Osteocyte (in vitro differentiated cells): ENCODE results near the gene CAMK2G. TPM values are rescaled to one million over a fixed set of nuclear protein-coding genes. Genes with fewer than 3 reads are reported as not detected.
"Not testable (repeated sequence)": the region's sequence is repeated elsewhere in the genome, so short reads cannot be mapped to it uniquely, and the experiment has no call there.

Source experiments
- DNase-seq: peaks from one replicate; pipeline ENCODE4 v3.0.0; 2021; ENCODE audit warnings: mixed read lengths; ENCODE audit not compliant: unreplicated experiment; ENCODE audit errors: extremely low spot score
- H3K27ac Mint-ChIP-seq: one replicate; pipeline ENCODE4 v1.8.0; 2021; ENCODE audit warnings: mild to moderate bottlenecking, mixed read lengths; ENCODE audit not compliant: unreplicated experiment
- H3K27me3 Mint-ChIP-seq: one replicate; pipeline ENCODE4 v1.8.0; 2021; ENCODE audit warnings: mixed read lengths; ENCODE audit not compliant: unreplicated experiment
- H3K36me3 Mint-ChIP-seq: one replicate; pipeline ENCODE4 v1.8.0; 2021; ENCODE audit warnings: mixed read lengths; ENCODE audit not compliant: unreplicated experiment
- H3K4me1 Mint-ChIP-seq: one replicate; pipeline ENCODE4 v1.8.0; 2021; ENCODE audit warnings: mixed read lengths; ENCODE audit not compliant: unreplicated experiment
- H3K4me3 Mint-ChIP-seq: one replicate; pipeline ENCODE4 v1.8.0; 2021; ENCODE audit warnings: mild to moderate bottlenecking, moderate library complexity, mixed read lengths; ENCODE audit not compliant: unreplicated experiment
- H3K9me3 Mint-ChIP-seq: one replicate; pipeline ENCODE4 v1.8.0; 2021; ENCODE audit warnings: mixed read lengths; ENCODE audit not compliant: unreplicated experiment
- total RNA-seq: library from RNA; stranded (reverse); gene quantifications from 2 replicates; pipeline ENCODE4 v1.2.1, GENCODE V29; 2021
- TF ChIP-seq, protein P1 (sequence below): fragments of 200-600 bp; sonication (generic); IDR thresholded peaks from 2 replicates; pipeline ENCODE4 v1.5.0; 2021; ENCODE audit warnings: antibody characterized with exemption, mild to moderate bottlenecking, moderate library complexity

CAMK2G gene
- total RNA-seq, 1 donor from 2014 or later: 37.6 TPM

DNA sequence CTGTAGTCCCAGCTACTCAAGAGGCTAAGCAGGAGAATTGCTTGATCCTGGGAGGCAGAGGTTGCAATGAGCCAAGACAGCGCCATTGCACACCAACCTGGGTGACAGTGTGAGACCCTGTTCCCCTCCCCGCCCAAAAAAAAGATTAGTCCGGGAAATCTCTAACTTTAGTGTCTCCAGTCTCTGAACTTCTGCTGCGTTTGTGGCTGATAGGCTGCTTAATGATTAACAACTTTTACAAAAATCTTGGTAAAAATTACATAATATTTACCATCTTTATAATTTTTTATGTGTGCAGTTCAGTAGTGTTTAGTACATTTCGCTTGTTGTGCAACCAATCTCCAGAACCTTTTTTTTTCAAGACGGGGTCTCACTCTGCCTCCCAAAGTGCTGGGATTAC is 26.9 kb upstream of the CAMK2G start:
- no peak for DNase-seq
- H3K4me1 Mint-ChIP-seq: peaks cover 41% of the 10 kb centered on the region
- H3K27ac Mint-ChIP-seq: no peak overlapping the region
- H3K36me3 Mint-ChIP-seq: no peaks in the 10 kb centered on the region
- H3K4me3 Mint-ChIP-seq: no peak overlapping the region
- TF ChIP-seq, protein P1, sequence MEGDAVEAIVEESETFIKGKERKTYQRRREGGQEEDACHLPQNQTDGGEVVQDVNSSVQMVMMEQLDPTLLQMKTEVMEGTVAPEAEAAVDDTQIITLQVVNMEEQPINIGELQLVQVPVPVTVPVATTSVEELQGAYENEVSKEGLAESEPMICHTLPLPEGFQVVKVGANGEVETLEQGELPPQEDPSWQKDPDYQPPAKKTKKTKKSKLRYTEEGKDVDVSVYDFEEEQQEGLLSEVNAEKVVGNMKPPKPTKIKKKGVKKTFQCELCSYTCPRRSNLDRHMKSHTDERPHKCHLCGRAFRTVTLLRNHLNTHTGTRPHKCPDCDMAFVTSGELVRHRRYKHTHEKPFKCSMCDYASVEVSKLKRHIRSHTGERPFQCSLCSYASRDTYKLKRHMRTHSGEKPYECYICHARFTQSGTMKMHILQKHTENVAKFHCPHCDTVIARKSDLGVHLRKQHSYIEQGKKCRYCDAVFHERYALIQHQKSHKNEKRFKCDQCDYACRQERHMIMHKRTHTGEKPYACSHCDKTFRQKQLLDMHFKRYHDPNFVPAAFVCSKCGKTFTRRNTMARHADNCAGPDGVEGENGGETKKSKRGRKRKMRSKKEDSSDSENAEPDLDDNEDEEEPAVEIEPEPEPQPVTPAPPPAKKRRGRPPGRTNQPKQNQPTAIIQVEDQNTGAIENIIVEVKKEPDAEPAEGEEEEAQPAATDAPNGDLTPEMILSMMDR: no peak
- no peaks in the 10 kb centered on the region for H3K9me3 Mint-ChIP-seq
- H3K27me3 Mint-ChIP-seq: no peaks in the 10 kb centered on the region

DNA sequence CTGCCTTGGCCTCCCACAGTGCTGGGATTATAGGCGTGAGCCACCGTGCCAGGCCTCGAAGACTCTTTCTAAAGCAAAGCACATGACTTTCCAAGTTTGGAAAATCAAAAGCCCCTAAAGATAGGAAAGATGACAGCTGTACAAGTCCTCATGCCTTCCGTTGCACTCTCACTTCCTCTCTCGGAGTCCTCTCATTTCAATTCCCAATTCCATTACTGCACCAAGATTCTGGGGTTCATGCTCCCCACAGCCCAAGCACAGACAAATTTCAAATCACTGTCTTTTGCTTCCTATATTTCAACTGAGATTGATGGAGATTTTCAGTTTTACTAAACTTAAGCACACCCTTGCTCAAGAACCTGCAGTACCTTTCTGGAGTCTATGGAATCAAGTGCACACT is 25.7 kb upstream of the CAMK2G start:
- DNase-seq: no peak
- peak overlapping the region; percentile 28 for H3K27ac Mint-ChIP-seq
- TF ChIP-seq, protein P1: no peak

GRCh38 chr10:73899423-73899822 is 25.1 kb upstream of the CAMK2G start:
- TF ChIP-seq, protein P1: no peak
- Mint-ChIP-seq H3K9me3 (no peaks in the 10 kb centered on the region), H3K36me3 (no peaks in the 10 kb centered on the region), H3K4me1 (peaks cover 42% of the 10 kb centered on the region), H3K4me3 (no peak overlapping the region), H3K27me3 (no peaks in the 10 kb centered on the region), H3K27ac (peak overlapping the region; percentile 40)
- DNase-seq: no peak

More for the DNA sequence above, 25.7 kb upstream of the CAMK2G start:
- Mint-ChIP-seq H3K36me3 (no peaks in the 10 kb centered on the region), H3K4me3 (no peak overlapping the region), H3K27me3 (no peaks in the 10 kb centered on the region), H3K9me3 (no peaks in the 10 kb centered on the region), H3K4me1 (peaks cover 36% of the 10 kb centered on the region)

DNA sequence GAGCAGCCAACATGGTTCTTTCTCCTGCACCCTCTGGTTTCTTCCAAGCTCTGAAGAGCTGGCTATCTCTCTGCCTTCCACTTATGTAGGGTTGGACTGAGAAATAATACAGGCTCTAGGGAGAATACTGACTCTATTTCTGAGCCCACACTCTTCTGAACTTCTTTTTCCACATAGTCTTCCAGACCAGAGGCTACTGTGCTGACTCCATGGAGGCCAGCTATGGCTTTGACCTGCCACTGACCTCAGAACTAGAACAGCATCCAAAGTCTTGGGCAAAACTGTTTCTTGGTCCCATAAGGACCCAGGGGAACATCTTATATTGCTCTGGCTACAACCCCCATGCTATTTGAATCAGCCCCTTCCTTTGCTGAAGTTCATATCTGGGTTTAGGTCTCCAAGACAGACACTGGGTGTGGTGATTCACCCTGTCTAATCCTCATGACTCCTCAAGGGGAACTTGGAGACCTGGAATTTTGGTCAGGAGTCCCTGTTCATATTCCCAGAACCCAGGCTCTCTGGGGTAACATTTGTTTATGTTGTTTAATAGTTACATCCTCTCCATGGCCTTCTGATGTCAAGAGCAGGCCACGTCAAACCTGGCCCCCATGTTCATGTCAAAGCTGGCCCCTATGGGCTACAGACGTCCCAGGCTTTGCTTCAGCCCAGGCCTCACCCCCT is 24.5 kb upstream of the CAMK2G start:
- Mint-ChIP-seq H3K36me3 (no peaks in the 10 kb centered on the region), H3K27ac (peak overlapping the region; percentile 40), H3K4me3 (no peak overlapping the region), H3K4me1 (peaks cover 47% of the 10 kb centered on the region), H3K9me3 (no peaks in the 10 kb centered on the region), H3K27me3 (no peaks in the 10 kb centered on the region)
- TF ChIP-seq, protein P1: no peak
- DNase-seq: no peak

DNA sequence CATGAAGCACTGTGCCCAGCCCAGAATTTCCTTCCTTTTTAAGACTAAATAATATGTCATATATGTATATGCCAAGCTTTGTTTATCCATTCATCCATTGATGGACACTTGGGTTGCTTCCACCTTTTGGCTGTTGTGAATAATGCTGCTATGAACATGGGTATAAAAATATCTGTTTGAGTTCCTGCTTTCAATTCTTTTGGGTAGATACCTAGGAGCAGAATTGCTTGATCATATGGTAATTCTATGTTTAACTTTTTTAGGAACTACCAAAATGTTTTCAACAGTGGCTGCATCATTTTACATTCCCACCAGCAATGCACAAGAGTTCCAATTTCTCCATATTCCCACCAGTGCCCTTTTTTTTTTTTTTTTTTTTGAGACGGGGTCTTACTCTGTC is 23.3 kb upstream of the CAMK2G start:
- DNase-seq: no peak
- Mint-ChIP-seq H3K4me1 (peaks cover 58% of the 10 kb centered on the region), H3K27ac (no peak overlapping the region), H3K36me3 (no peaks in the 10 kb centered on the region), H3K4me3 (no peak overlapping the region), H3K27me3 (no peaks in the 10 kb centered on the region), H3K9me3 (no peaks in the 10 kb centered on the region)
- TF ChIP-seq, protein P1: no peak

DNA sequence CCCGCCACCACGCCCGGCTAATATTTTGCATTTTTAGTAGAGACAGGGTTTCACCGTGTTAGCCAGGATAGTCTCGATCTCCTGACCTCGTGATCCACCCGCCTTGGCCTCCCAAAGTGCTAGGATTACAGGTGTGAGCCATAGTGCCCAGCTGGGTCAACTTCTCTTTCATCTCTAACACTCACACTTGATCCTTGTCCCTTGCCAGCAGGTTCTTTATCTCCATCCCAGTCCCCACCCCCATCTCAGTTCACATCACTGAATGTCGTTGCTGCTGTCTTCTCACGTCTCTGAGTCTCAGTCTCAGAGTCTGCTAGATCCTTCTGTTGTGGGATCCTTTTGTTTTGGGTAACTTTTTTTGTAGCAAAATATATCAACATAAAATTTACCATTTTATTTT is 21.0 kb upstream of the CAMK2G start:
- H3K27me3 Mint-ChIP-seq, H3K9me3 Mint-ChIP-seq, H3K36me3 Mint-ChIP-seq, H3K4me3 Mint-ChIP-seq, DNase-seq: not testable (repeated sequence)
- Mint-ChIP-seq H3K4me1 (peaks cover 70% of the 10 kb centered on the region), H3K27ac (peak overlapping the region; percentile 85)
